Calu3 (cell line): ENCODE data around the gene BAK1. TPM values are rescaled to one million over a fixed set of nuclear protein-coding genes. Genes with fewer than 3 reads are reported as not detected.

ENCODE experiments used
- BruUV-seq: library from RNA; stranded (reverse); fragments of 400-500 nt; replicated peaks from 2 replicates; lab custom pipeline; 2021; lab: Mats Ljungman, UMichigan
- CTCF ChIA-PET: fragments of 300-600 bp; sonication (Branson Sonifier 250); formaldehyde crosslinking; loops from one replicate; lab custom pipeline; 2022; ENCODE audit warnings: antibody characterized with exemption; lab: Charles Lee
- DNase-seq: peaks from one replicate; pipeline ENCODE4 v3.0.0; 2022
- H3K27ac Mint-ChIP-seq: one replicate; pipeline ENCODE4 v1.8.0; 2022; ENCODE audit warnings: mixed read lengths; ENCODE audit not compliant: unreplicated experiment
- H3K27me3 Mint-ChIP-seq: one replicate; pipeline ENCODE4 v1.8.0; 2022; ENCODE audit warnings: mixed read lengths; ENCODE audit not compliant: unreplicated experiment
- H3K36me3 Mint-ChIP-seq: one replicate; pipeline ENCODE4 v1.8.0; 2022; ENCODE audit warnings: mild to moderate bottlenecking, moderate library complexity, mixed read lengths; ENCODE audit not compliant: insufficient read depth, unreplicated experiment
- H3K4me1 Mint-ChIP-seq: one replicate; pipeline ENCODE4 v1.8.0; 2022; ENCODE audit warnings: mild to moderate bottlenecking, low read depth, mixed read lengths; ENCODE audit not compliant: unreplicated experiment
- H3K4me3 Mint-ChIP-seq: one replicate; pipeline ENCODE4 v1.8.0; 2022; ENCODE audit warnings: mild to moderate bottlenecking, low read depth, moderate library complexity, mixed read lengths; ENCODE audit not compliant: unreplicated experiment
- H3K9me3 Mint-ChIP-seq: one replicate; pipeline ENCODE4 v1.8.0; 2022; ENCODE audit warnings: low read depth, mixed read lengths; ENCODE audit not compliant: unreplicated experiment
- intact Hi-C: fragments of 100-400 bp; cut with micrococcal nuclease; formaldehyde crosslinking; loops from one replicate; pipeline ENCODE4 v1.10.0; 2022; ENCODE audit not compliant: unreplicated experiment
- total RNA-seq: library from RNA; stranded (reverse); gene quantifications from 2 replicates; pipeline ENCODE4 v1.2.3, GENCODE V29; 2022
- TF ChIP-seq, protein P1 (sequence below): fragments of 200-600 bp; IDR thresholded peaks from one replicate; pipeline ENCODE4 v1.8.0; 2022; ENCODE audit warnings: antibody characterized with exemption; ENCODE audit not compliant: unreplicated experiment

Gene BAK1
- total RNA-seq, 1 experiment from 2014 or later: 31.6 TPM

GRCh38 chr6:33552252-33552651, 27.8 kb downstream of the BAK1 start:
- intact Hi-C loops: no loop called here
- BruUV-seq: no TSS peak
- Mint-ChIP-seq H3K4me1 (peaks cover 7% of the 10 kb centered on the region), H3K9me3 (no peaks in the 10 kb centered on the region), H3K36me3 (no peaks in the 10 kb centered on the region), H3K4me3 (no peak overlapping the region), H3K27ac (no peak overlapping the region), H3K27me3 (peaks cover 8% of the 10 kb centered on the region)
- TF ChIP-seq, protein P1, sequence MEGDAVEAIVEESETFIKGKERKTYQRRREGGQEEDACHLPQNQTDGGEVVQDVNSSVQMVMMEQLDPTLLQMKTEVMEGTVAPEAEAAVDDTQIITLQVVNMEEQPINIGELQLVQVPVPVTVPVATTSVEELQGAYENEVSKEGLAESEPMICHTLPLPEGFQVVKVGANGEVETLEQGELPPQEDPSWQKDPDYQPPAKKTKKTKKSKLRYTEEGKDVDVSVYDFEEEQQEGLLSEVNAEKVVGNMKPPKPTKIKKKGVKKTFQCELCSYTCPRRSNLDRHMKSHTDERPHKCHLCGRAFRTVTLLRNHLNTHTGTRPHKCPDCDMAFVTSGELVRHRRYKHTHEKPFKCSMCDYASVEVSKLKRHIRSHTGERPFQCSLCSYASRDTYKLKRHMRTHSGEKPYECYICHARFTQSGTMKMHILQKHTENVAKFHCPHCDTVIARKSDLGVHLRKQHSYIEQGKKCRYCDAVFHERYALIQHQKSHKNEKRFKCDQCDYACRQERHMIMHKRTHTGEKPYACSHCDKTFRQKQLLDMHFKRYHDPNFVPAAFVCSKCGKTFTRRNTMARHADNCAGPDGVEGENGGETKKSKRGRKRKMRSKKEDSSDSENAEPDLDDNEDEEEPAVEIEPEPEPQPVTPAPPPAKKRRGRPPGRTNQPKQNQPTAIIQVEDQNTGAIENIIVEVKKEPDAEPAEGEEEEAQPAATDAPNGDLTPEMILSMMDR: no peak
- CTCF ChIA-PET: interaction anchor here (0.6 to 1.2 kb wide), 7 partner anchors 10 to 1653 kb away, joined by 3 to 7 read pairs (median 4); no protein-coding TSS in a partner anchor
- DNase-seq: no peak

- Mint-ChIP-seq H3K27me3 (peaks cover 8% of the 10 kb centered on the region), H3K9me3 (no peaks in the 10 kb centered on the region), H3K36me3 (no peaks in the 10 kb centered on the region), H3K4me3 (no peak overlapping the region), H3K27ac (no peak overlapping the region), H3K4me1 (no peaks in the 10 kb centered on the region)
- no peak for DNase-seq
- TF ChIP-seq, protein P1: no peak
- CTCF ChIA-PET: interaction anchor here (0.6 to 0.7 kb wide), 4 partner anchors 32 to 1654 kb away, joined by 3 to 4 read pairs (median 4); no protein-coding TSS in a partner anchor
- BruUV-seq: no TSS peak
- intact Hi-C loops: no loop called here
These were observed 28.5 kb downstream of the BAK1 start for GRCh38 chr6:33551538-33551937.

GRCh38 chr6:33549896-33550295, 30.2 kb downstream of the BAK1 start:
- TF ChIP-seq, protein P1: no peak
- DNase-seq: no peak
- Mint-ChIP-seq H3K9me3 (no peaks in the 10 kb centered on the region), H3K4me1 (no peaks in the 10 kb centered on the region), H3K27ac (no peak overlapping the region), H3K36me3 (no peaks in the 10 kb centered on the region), H3K4me3 (no peak overlapping the region), H3K27me3 (peaks cover 8% of the 10 kb centered on the region)
- CTCF ChIA-PET: interaction anchor here (0.6 to 0.7 kb wide), 2 partner anchors 13 to 513 kb away, joined by 3 read pairs; no protein-coding TSS in a partner anchor
- intact Hi-C loops: no loop called here
- BruUV-seq: no TSS peak

DNA sequence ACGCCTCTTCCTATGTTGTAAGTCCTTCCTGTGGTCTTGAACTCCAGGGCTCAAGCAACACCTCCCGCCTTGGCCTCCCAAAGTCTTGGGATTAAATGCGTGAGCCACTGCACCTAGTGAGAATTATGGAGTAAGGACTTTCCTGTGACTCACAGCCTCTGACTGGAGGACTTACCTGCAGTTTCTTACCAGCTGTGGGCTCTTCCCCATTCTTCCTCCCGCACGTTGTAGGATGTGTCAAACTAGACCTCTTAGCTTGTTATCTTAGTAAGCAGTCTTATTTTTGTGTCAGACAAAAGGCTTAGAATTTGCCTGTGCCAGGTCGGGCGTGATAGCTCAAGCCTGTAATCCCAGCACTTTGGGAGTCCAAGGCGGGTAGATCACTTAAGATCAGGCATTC, 30.9 kb downstream of the BAK1 start:
- TF ChIP-seq, protein P1: no peak
- Mint-ChIP-seq H3K4me3 (no peak overlapping the region), H3K27me3 (peaks cover 8% of the 10 kb centered on the region), H3K9me3 (no peaks in the 10 kb centered on the region), H3K27ac (no peak overlapping the region), H3K36me3 (no peaks in the 10 kb centered on the region), H3K4me1 (no peaks in the 10 kb centered on the region)
- no peak for DNase-seq
- BruUV-seq: no TSS peak
- intact Hi-C loops: no loop called here
- CTCF ChIA-PET: interaction anchor here (0.6 to 1.4 kb wide), 3 partner anchors 12 to 102 kb away, joined by 3 read pairs; partner anchors contain the start of gene BAK1
